HG02970 (cell line): Measurements from ENCODE around the gene CD6.

ENCODE experiments used
- ATAC-seq: cut with Tn5 transposase; IDR thresholded peaks from one replicate; pipeline ENCODE4 v1.9.1; 2021; ENCODE audit warnings: mild to moderate bottlenecking, moderate library complexity, moderate number of reproducible peaks; ENCODE audit not compliant: unreplicated experiment, low FRiP score

CD6 gene

DNA sequence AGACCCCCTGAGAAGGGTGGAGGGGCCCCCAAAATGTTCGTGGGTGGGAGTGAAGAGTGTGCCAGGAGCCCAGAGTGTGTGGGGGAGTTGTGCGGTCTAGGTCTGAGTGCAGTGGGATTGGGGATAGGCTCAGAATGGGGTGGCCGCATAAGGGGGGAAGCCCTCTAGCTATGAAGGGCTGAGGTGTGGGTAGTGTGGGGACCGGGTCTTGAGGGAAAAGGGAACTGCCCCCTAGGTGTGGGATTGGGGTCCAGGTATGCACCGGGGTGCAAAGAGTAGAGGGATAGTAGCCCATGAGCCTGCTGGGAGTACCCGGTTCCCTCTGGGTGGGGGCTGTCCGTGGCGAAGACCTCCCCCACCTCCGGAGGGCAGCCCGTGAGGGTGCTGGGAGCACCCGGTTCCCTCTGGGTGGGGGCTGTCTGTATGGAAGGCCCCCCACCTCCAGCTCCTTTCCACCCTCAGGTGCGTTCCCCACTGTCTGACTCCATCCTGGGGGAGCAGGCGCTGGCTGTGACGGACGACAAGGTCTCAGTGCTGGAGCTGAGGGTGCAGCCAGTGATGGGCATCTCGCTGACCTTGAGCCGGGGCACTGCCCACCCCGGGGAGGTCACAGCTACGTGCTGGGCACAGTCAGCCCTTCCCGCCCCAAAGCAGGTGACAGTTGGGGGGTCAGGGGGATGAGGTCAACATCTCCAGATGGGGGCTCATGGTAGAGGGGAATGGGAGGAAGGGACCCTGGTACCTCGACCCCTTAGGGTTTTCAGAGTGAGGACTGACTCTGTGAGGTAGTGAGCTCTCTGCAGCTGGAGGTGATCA, 36.5 kb upstream of the CD6 start:
- ATAC-seq = no peak

- ATAC-seq = no peak
These were observed 35.6 kb upstream of the CD6 start for GRCh38 chr11:60935676-60936442.

DNA sequence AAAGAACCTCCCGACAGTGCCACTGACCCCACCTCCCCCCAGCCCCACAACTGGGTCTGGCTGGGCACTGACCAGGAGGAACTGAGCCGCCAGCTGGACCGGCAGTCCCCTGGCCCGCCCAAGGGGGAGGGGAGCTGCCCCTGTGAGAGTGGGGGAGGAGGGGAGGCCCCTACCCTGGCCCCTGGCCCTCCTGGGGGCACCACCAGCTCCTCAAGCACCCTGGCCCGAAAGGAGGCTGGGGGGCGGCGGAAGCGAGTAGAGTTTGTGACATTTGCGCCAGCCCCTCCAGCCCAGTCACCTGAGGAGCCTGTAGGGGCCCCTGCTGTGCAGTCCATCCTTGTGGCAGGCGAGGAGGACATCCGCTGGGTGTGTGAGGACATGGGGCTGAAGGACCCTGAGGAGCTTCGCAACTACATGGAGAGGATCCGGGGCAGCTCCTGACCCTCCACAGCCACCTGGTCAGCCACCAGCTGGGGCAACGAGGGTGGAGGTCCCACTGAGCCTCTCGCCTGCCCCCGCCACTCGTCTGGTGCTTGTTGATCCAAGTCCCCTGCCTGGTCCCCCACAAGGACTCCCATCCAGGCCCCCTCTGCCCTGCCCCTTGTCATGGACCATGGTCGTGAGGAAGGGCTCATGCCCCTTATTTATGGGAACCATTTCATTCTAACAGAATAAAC, 34.9 kb upstream of the CD6 start:
- ATAC-seq = no peak

- ATAC-seq = no peak
These were observed 34.3 kb upstream of the CD6 start for GRCh38 chr11:60937144-60937527.

DNA sequence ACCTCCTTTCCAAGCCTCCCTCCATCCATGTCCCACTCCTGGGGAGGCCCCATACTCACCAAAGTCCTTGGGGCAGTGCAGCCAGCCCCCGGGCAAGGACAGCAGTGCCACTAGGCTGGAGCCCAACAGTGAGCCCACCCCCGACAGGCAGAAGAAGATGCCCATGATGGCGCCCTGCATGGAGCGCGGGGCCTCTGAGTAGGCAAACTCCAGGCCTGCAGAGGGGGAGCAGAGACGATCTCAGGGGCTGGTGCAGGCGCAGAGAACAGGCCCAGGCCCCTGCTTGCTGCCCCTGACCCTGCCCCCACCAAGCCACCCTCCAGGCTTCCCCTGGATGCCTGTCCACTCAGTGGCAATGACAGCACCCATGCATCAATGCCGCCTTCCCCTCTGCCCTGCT, 33.7 kb upstream of the CD6 start:
- ATAC-seq = no peak

DNA sequence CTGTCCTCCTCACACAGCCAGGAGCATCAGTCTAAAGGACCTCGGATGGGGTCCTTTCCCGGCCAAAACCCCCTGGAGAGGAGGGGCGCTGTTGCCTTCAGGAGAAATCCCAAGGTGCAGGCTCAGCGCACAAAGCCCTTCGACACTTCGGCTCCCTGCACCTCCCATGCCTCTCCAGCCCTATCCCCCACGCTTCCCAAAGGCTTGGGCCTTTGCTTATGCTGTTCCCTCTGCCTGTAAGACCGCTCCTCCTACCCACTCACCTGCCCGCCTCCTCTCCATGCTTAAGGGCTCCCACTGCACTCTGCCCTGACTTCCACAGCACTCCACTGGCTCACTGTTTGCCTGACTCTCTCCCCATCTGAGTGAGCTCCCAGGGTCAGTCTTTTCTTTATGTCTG, 33.0 kb upstream of the CD6 start:
- no peak for ATAC-seq

DNA sequence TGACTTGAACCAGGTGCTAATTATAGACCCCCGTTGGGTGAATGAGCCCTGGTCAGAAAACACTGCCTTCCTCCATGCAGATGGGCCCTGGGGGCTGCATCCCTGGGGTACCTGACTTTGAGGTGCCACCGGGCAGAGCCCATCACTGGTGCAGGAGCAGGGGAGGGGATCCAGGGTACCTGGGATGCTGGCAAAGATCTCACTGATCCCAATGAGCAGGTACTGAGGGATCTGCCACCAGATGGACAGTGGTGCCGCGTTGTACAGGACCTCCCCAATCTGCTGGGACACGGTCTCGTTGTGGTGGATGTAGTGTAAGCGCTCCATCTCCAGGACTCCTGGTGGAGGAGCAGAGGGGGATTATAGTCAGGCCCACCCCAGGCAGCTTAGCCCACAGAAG, 32.2 kb upstream of the CD6 start:
- no peak for ATAC-seq

- ATAC-seq = no peak
These were observed 31.6 kb upstream of the CD6 start for GRCh38 chr11:60939855-60940254.

DNA sequence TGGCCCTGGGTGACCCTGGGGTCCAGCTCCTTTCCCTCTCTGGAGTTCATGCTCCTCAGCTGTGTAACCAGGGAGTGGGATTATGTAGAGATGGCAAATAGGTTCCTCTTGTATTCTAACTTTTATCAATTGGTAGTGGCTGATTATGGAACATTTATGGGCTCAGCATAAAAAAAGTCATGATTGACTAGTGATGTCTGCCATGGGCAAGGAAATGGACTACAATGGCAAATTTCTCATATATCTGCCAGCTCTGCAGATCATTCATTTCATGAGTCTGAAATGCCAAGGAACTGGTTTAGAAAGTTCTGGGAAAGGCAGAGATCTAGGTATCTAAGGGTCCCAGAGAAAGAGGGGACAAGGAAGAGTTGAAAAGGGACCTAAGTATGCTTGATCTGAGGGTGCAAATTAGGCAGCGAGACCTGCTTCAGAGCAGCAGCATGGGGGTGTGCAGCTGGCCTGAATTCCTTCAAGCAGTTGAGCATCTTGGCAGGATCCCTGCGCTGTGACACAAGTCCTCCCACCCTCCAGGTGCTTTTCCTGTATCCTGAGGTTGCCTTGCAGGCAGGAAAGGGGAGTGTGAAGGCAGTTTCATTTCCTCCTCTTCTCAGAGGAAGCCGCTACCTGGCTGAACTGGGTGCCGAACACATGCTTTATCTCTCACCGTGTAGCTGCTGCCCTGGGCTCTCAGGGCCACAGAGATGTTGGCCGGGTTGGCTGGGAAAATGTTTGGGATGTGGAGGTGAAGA, 29.9 kb upstream of the CD6 start:
- ATAC-seq = no peak

- no peak for ATAC-seq
These were observed 29.3 kb upstream of the CD6 start for GRCh38 chr11:60942219-60942618.

DNA sequence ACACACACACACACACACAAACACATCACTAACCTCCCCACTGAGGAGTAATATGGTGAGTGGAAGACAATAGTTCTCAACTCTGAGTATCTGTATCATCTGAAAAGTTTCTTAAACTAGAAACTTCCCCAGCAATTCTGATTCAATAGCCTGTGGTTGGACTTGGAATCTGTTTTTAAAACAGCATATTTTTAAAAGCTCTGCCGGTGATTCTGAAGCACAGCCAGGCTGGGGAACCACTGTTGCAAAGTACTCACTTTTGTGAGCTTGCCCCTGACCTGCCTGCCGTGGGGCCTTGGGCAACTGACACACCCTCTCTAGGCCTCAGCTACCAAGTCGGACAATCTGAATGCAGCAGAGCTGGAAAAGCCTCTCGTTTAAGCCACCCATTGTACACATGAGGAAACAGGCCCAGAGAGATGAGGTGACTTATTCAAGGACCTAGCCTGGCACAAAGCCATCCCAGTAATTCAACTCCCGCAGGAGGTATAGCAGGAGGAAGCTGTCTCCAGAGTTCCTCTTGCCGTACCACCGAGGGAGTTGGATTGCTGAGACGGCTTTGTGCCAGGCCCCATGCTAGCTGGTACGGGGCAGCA, 28.4 kb upstream of the CD6 start:
- ATAC-seq = no peak

DNA sequence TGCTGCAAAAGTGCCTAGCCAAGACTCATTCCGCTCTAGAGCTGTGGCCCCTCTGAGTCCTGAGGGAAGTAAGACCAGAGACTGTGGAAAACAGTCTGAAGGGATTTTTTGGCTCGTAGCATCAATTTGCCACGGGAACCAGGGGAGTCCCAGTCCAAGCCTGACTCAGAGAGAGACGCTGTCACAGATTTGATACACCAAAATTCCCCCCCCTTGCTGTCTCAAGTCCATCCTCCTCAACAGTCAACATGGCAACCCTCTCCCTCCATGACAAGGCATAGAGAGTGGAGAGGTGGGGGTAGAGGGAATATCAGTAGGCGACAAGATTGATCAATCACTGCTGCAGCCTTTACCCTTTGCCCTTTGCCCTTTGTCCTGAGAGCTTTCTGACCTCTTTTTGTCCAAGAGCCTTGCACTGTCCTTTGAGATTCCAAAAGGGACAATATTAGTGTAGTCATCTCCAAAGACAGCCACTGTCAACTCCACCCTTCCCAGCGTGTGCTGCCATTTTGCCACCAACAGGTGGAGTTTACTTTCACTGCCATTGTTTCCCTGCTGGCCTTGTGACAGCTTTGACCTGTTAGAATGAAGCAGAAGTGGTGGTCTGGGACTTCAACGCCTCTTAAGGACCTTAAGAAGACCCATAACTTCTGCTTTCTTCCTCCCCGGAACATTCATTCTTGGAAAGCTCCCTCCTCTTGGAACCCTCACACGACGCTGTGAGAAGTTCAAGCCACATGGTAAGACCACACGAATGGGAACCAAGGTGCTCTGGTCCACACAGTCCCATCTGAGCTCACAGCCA, 26.8 kb upstream of the CD6 start:
- no peak for ATAC-seq

DNA sequence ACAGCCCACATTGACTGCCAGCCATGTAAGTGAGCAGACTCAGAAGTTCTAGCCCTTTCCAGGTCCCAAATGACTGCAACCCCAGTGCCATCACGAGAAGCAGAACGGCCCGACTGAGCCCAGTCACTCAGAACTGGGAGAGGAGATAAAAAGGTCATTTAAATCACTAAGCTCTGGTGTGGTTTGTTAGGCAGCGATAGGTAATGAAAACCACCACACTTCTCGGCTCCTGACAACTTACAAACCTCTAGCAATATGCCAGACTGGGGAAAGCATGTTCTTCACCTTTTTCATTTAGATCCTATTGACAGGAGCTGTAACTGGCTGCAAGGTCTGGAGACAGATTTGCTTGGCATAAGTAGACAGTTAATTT, 26.2 kb upstream of the CD6 start:
- ATAC-seq = no peak

DNA sequence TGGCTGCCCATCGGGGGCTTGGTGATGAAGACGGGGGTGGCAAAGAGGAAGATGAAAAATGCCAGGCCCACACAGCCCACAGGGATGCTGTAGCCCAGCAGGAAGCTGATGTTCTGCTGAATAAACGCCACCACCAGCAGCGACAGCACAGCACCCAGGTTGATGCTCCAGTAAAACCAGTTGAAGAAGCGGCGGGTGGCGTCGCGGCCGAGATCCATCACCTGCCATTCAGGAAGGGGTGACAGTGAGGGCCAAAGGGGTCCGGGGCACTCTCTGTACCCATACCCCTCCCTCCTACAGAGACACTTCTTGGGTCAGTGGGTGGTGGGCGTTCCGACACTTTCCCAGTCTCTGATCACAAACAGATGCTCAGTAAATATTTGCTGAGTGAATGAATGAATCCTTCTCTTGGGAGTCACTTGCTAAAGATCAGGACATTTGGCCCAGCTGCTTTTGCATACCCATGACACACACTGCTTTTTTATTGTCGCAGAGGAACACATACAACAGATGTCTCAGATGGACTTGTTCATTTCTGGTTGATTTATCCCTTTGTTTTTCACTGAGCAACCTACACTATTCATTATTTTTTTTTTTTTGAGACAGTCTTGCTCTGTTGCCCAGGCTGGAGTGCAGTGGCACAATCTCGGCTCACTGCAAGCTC, 24.7 kb upstream of the CD6 start:
- ATAC-seq = no peak

GRCh38 chr11:60947700-60948099, 23.8 kb upstream of the CD6 start:
- ATAC-seq = no peak

- ATAC-seq = no peak
These were observed 23.2 kb upstream of the CD6 start for GRCh38 chr11:60948250-60948649.

DNA sequence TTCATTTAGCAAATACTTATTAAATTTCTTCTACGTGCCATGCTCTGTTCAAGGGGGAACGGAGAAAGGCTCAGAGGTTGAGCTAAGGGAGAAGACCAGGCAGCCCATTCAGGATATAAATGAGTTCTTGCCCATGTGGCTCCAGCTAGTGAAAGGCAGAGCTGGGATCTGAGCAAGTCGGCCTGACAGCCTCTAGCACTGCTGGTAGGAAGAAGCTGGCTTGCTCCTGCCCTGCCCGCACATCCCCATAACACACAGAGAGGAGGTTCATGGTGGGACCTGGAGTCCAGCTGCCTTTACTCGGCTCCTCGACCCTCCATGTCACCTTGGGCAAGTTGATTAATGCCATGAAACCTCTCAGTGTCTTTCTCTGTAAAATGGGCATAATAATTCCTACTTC, 21.5 kb upstream of the CD6 start:
- no peak for ATAC-seq

DNA sequence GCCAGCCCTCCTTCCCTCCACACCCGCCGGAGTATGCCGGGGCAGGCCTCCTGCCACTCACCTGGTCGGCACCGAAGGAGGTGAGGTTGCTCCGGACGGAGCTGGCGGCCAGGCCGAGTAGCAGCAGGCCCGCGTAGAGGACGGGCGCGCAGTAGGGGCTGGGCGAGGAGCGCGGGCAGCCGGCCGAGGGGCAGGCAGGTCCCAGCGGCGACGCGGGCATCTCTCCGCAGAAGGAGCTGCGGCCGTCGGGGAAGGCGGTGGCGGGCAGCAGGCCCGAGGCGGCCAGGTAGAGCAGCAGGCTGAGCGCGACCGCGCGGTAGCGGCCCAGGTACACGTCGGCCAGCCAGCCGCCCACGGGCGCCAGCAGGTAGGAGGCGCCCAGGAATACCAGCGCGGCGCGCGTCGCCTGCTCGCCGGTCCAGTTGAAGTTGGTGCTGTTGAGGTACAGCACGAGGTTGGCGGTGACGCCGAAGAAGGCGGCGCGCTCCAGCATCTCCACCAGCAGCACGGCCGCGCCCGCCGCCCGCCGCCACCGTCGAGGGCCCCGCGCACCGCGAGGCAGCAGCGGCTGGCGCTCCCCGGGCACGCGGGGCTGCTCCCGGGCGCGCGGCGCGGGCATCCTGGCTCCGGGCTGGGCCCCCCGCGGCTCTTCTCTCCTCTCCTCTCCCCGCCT, 20.4 kb upstream of the CD6 start:
- no peak for ATAC-seq

GRCh38 chr11:60951606-60951903, 19.9 kb upstream of the CD6 start:
- ATAC-seq = no peak
